ENCODE results near the gene RNF44.

DNA sequence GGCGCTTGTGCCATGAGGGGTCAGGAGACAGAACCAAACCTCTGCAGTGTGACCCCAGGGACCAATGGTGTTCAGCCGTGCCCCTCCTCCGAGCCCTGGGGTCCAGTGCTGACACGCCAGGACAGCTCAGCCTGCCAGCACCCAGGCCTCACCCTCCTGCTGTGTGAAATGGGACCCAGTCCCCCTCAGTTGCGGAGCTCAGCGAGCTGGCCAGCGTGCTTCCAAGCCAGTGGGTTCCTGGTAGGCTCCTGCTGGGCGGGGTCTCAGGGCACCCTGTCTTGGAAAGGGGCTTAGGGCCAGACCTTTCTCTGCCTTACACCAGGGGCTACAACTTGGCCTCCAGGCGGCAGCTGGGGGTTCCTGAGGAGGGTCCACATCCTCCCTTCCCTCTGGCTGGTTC is 4.4 kb downstream of the RNF44 start:
- TF ChIP-seq, protein P1, sequence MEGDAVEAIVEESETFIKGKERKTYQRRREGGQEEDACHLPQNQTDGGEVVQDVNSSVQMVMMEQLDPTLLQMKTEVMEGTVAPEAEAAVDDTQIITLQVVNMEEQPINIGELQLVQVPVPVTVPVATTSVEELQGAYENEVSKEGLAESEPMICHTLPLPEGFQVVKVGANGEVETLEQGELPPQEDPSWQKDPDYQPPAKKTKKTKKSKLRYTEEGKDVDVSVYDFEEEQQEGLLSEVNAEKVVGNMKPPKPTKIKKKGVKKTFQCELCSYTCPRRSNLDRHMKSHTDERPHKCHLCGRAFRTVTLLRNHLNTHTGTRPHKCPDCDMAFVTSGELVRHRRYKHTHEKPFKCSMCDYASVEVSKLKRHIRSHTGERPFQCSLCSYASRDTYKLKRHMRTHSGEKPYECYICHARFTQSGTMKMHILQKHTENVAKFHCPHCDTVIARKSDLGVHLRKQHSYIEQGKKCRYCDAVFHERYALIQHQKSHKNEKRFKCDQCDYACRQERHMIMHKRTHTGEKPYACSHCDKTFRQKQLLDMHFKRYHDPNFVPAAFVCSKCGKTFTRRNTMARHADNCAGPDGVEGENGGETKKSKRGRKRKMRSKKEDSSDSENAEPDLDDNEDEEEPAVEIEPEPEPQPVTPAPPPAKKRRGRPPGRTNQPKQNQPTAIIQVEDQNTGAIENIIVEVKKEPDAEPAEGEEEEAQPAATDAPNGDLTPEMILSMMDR (conservative IDR thresholded peaks at IDR 0.05; ENCODE audit: low read depth, low read length) = no peak
- TF ChIP-seq EZH2 (IDR thresholded peaks at IDR 0.05; ENCODE audit: low read length, unreplicated experiment) = no peak

Measured in PC-3 (cell line).